ENCODE measurements around the gene ABHD2. TPM values are rescaled to one million over a fixed set of nuclear protein-coding genes. Genes with fewer than 3 reads are reported as not detected.

ABHD2 gene
- total and polyA plus RNA-seq, 2 donors (not counting 1 experiment from before 2014, with no cell fraction given): 39.5 to 84.9 TPM

DNA sequence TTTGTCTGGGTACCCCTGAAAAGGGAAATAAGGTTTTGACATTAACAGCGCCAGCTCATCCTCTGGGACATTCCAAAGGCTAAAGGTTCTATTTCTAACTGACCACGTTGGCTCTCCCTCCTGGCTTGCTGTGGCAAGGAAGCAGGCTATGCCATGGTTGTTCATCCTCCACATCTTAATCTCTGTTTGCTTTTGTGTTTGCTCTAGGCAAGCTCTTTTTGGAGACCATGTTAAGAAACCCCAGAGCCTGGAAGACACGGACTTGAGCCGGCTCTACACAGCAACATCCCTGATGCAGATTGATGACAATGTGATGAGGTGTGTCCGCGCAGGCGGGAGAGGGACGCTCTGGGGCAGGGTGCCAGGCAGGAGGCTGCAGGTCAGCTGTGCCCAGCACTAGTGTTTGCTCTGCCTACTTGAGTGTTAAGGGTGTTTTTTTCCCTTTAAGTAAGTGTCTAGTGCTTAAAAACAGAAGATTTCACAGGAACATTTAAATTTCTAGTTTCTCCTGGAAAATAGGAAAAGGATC, 99.8 kb downstream of the ABHD2 start:
- no peak overlapping the region for H3K9ac ChIP-seq (ENCODE audit: insufficient read depth, low read length)
- H3K4me2 ChIP-seq (ENCODE audit: extremely low read depth, insufficient read depth, low read length): no peak overlapping the region
- no peaks in the 10 kb centered on the region for H4K20me1 ChIP-seq (ENCODE audit: control insufficient read depth, extremely low read depth, insufficient read depth, low read length)
- H3K27me3 ChIP-seq (ENCODE audit: control insufficient read depth, insufficient read depth, low read length): no peaks in the 10 kb centered on the region
- H3K36me3 ChIP-seq (ENCODE audit: control insufficient read depth, insufficient read depth, low read length): peaks cover 11% of the 10 kb centered on the region
- DNase-seq (ENCODE audit: low read depth in 2 of 2): no peak
- H3K9me3 ChIP-seq (ENCODE audit: control insufficient read depth, insufficient read depth, low read depth, low read length): no peaks in the 10 kb centered on the region
- TF ChIP-seq EZH2 (IDR thresholded peaks at IDR 0.05; ENCODE audit: low read length, missing control alignments) (no peak), CTCF (conservative IDR thresholded peaks at IDR 0.05 in 1 of 2, IDR thresholded peaks at IDR 0.05 in 1 of 2; ENCODE audit: low read depth in 1 of 2, low read length in 2 of 2) (no peak)
- H2AFZ ChIP-seq (ENCODE audit: low read length): no peak overlapping the region
- no peaks in the 10 kb centered on the region for H3K4me1 ChIP-seq (ENCODE audit: control insufficient read depth, extremely low read depth, insufficient read depth, low read length)
- no peak overlapping the region for H3K27ac ChIP-seq (ENCODE audit: insufficient read depth, low read length)
- no peaks in the 10 kb centered on the region for H3K79me2 ChIP-seq (ENCODE audit: control insufficient read depth, insufficient read depth, low read length)
- H3K4me3 ChIP-seq (replicated peaks in 1 of 4; ENCODE audit: control extremely low read depth in 1 of 4, insufficient read depth in 1 of 4, low read depth in 3 of 4, low read length in 4 of 4): no peak overlapping the region

DNA sequence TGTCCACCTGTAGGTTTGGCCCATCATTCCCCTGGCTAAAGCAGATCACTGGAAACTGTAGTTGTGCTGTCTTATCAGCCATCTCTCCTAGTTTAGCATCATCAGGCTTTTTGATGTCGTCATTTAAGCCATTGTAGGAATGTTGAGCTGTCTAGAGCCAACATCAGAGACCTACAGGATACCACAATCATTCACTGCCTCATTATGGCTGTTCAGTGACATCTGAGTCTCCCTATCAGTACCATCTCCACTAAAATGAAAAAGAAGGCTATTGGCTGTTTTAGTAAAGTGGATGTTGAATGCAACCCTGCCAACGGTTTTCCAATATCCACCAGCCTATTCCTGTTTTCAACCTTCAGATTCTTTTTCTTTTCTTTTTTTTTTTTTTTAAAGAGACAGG, 103.9 kb downstream of the ABHD2 start:
- DNase-seq (ENCODE audit: low read depth in 2 of 2): no peak
- Histone ChIP-seq H3K36me3 (ENCODE audit: control insufficient read depth, insufficient read depth, low read length) (peaks cover 14% of the 10 kb centered on the region), H3K9ac (ENCODE audit: insufficient read depth, low read length) (no peak overlapping the region), H3K4me2 (ENCODE audit: extremely low read depth, insufficient read depth, low read length) (no peak overlapping the region), H4K20me1 (ENCODE audit: control insufficient read depth, extremely low read depth, insufficient read depth, low read length) (no peaks in the 10 kb centered on the region), H3K27ac (ENCODE audit: insufficient read depth, low read length) (no peak overlapping the region), H2AFZ (ENCODE audit: low read length) (no peak overlapping the region), H3K27me3 (ENCODE audit: control insufficient read depth, insufficient read depth, low read length) (no peaks in the 10 kb centered on the region), H3K79me2 (ENCODE audit: control insufficient read depth, insufficient read depth, low read length) (no peaks in the 10 kb centered on the region), H3K9me3 (ENCODE audit: control insufficient read depth, insufficient read depth, low read depth, low read length) (no peaks in the 10 kb centered on the region), H3K4me3 (replicated peaks in 1 of 4; ENCODE audit: control extremely low read depth in 1 of 4, insufficient read depth in 1 of 4, low read depth in 3 of 4, low read length in 4 of 4) (no peak overlapping the region), H3K4me1 (ENCODE audit: control insufficient read depth, extremely low read depth, insufficient read depth, low read length) (no peaks in the 10 kb centered on the region)
- TF ChIP-seq EZH2 (IDR thresholded peaks at IDR 0.05; ENCODE audit: low read length, missing control alignments): no peak
- TF ChIP-seq CTCF (conservative IDR thresholded peaks at IDR 0.05 in 1 of 2, IDR thresholded peaks at IDR 0.05 in 1 of 2; ENCODE audit: low read depth in 1 of 2, low read length in 2 of 2): no peak

DNA sequence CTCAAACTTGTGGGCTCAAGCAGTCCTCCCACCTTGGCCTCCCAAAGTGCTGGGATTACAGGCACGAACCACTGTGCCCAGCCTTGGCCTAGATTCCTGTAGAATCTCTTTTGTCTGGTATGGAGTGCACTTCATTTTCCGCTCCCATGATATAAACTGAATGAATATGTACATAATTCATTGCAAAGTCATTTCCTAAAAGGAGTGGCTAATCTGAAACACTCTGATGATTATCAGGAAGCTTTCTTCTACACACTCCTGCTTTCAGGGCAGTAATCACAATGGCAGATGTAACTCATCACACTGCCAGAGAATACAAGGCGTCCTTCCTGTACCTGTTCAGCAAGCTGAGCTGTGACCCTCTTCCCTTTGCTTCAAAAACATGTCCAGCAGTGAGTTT, 104.5 kb downstream of the ABHD2 start:
- Histone ChIP-seq H3K4me3 (replicated peaks in 1 of 4; ENCODE audit: control extremely low read depth in 1 of 4, insufficient read depth in 1 of 4, low read depth in 3 of 4, low read length in 4 of 4) (no peak overlapping the region), H3K27ac (ENCODE audit: insufficient read depth, low read length) (no peak overlapping the region), H3K79me2 (ENCODE audit: control insufficient read depth, insufficient read depth, low read length) (no peaks in the 10 kb centered on the region), H2AFZ (ENCODE audit: low read length) (no peak overlapping the region), H3K27me3 (ENCODE audit: control insufficient read depth, insufficient read depth, low read length) (no peaks in the 10 kb centered on the region), H3K4me1 (ENCODE audit: control insufficient read depth, extremely low read depth, insufficient read depth, low read length) (no peaks in the 10 kb centered on the region), H3K36me3 (ENCODE audit: control insufficient read depth, insufficient read depth, low read length) (peaks cover 14% of the 10 kb centered on the region), H3K9me3 (ENCODE audit: control insufficient read depth, insufficient read depth, low read depth, low read length) (no peaks in the 10 kb centered on the region), H4K20me1 (ENCODE audit: control insufficient read depth, extremely low read depth, insufficient read depth, low read length) (no peaks in the 10 kb centered on the region), H3K4me2 (ENCODE audit: extremely low read depth, insufficient read depth, low read length) (no peak overlapping the region), H3K9ac (ENCODE audit: insufficient read depth, low read length) (no peak overlapping the region)
- no peak for DNase-seq (ENCODE audit: low read depth in 2 of 2)
- no peak for TF ChIP-seq EZH2 (IDR thresholded peaks at IDR 0.05; ENCODE audit: low read length, missing control alignments)

Measured in fibroblast of lung (primary cell).